KMS-11 (cell line): Measurements from ENCODE around the gene SRBD1.

ENCODE experiments used
- H2AFZ ChIP-seq: fragments of 200-600 bp; sonication (generic); 2 replicates; pipeline ENCODE4 v1.6.1; 2016; ENCODE audit warnings: antibody characterized with exemption, mixed run types, low read depth
- H3K27ac ChIP-seq: fragments of 200-600 bp; sonication (generic); 2 replicates; pipeline ENCODE4 v1.6.1; 2016; ENCODE audit warnings: mild to moderate bottlenecking, mixed run types
- H3K27me3 ChIP-seq: fragments of 200-600 bp; sonication (generic); 2 replicates; pipeline ENCODE4 v1.6.1; 2017; ENCODE audit warnings: mild to moderate bottlenecking, low read depth, mixed run types, moderate library complexity; ENCODE audit not compliant: insufficient read depth
- H3K36me3 ChIP-seq: fragments of 200-600 bp; sonication (generic); 2 replicates; pipeline ENCODE4 v1.6.1; 2017; ENCODE audit warnings: mild to moderate bottlenecking, mixed run types; ENCODE audit not compliant: insufficient read depth
- H3K4me1 ChIP-seq: fragments of 200-600 bp; sonication (generic); 2 replicates; pipeline ENCODE4 v1.6.1; 2016; ENCODE audit warnings: mild to moderate bottlenecking, low read depth, mixed run types; ENCODE audit not compliant: poor library complexity, severe bottlenecking
- H3K4me2 ChIP-seq: fragments of 200-600 bp; sonication (generic); 2 replicates; pipeline ENCODE4 v1.7.0; 2016; ENCODE audit warnings: mild to moderate bottlenecking, mixed run types
- H3K4me3 ChIP-seq: fragments of 200-600 bp; sonication (generic); IDR thresholded peaks from 2 replicates; pipeline ENCODE4 v1.6.1; 2017; ENCODE audit warnings: low read depth, low read length, mixed read lengths; ENCODE audit not compliant: insufficient read depth
- H3K79me2 ChIP-seq: fragments of 200-600 bp; sonication (generic); 2 replicates; pipeline ENCODE4 v1.6.1; 2016; ENCODE audit warnings: low read depth, mixed run types; ENCODE audit not compliant: insufficient read depth
- H3K9ac ChIP-seq: fragments of 200-600 bp; sonication (generic); 2 replicates; pipeline ENCODE4 v1.6.1; 2016; ENCODE audit warnings: mild to moderate bottlenecking, mixed run types
- H4K20me1 ChIP-seq: fragments of 200-600 bp; sonication (generic); 2 replicates; pipeline ENCODE4 v1.6.1; 2016; ENCODE audit warnings: mild to moderate bottlenecking, mixed run types; ENCODE audit not compliant: insufficient read depth
- TF ChIP-seq, protein P1 (sequence below): fragments of 200-600 bp; sonication (generic); conservative IDR thresholded peaks from 2 replicates; pipeline ENCODE4 v1.6.1; 2017; ENCODE audit warnings: low read depth, mild to moderate bottlenecking, antibody characterized with exemption, low read length, moderate library complexity, mixed read lengths

SRBD1 gene

DNA sequence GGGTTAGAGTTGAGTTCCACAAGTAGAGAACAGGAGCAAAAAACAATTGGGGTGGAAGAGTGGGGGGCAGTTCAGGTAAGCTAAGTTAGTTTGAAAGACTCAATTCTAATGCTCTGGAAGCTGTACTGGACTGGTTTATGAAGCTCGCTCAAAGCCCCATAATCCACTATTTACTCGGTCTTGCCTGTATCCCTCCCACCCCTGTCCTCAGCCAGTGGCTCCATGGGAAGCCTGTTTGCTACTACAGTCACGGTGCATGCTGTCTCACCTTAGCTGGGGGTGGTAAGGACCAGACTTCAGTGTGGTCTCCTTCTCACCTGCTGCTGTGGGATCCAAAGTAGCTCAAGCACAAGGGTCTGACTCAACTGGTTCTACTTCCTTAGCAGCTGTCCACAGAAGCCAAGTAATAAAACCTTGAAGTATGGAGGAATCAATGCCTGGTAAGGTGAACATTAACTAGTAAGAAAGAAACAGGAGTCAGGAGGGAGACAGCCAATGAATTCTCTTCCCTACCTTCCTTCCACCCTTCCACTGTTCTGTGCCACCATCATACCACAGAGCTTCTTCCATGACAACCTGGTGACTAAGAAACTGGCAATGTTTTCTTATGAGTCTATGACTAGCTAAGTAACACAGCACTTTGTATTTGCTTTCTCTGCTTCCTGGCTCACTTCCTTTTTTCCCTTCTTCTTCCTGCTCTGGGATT lies 230.8 kb downstream of the SRBD1 start:
- no peaks in the 10 kb centered on the region for H3K27me3 ChIP-seq
- no peaks in the 10 kb centered on the region for H3K4me1 ChIP-seq
- H2AFZ ChIP-seq = no peak overlapping the region
- H4K20me1 ChIP-seq = no peaks in the 10 kb centered on the region
- H3K79me2 ChIP-seq = no peaks in the 10 kb centered on the region
- no peak overlapping the region for H3K4me3 ChIP-seq
- H3K9ac ChIP-seq = no peak overlapping the region
- no peak overlapping the region for H3K27ac ChIP-seq
- no peak overlapping the region for H3K4me2 ChIP-seq
- H3K36me3 ChIP-seq = no peaks in the 10 kb centered on the region
- TF ChIP-seq, protein P1, sequence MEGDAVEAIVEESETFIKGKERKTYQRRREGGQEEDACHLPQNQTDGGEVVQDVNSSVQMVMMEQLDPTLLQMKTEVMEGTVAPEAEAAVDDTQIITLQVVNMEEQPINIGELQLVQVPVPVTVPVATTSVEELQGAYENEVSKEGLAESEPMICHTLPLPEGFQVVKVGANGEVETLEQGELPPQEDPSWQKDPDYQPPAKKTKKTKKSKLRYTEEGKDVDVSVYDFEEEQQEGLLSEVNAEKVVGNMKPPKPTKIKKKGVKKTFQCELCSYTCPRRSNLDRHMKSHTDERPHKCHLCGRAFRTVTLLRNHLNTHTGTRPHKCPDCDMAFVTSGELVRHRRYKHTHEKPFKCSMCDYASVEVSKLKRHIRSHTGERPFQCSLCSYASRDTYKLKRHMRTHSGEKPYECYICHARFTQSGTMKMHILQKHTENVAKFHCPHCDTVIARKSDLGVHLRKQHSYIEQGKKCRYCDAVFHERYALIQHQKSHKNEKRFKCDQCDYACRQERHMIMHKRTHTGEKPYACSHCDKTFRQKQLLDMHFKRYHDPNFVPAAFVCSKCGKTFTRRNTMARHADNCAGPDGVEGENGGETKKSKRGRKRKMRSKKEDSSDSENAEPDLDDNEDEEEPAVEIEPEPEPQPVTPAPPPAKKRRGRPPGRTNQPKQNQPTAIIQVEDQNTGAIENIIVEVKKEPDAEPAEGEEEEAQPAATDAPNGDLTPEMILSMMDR = no peak

DNA sequence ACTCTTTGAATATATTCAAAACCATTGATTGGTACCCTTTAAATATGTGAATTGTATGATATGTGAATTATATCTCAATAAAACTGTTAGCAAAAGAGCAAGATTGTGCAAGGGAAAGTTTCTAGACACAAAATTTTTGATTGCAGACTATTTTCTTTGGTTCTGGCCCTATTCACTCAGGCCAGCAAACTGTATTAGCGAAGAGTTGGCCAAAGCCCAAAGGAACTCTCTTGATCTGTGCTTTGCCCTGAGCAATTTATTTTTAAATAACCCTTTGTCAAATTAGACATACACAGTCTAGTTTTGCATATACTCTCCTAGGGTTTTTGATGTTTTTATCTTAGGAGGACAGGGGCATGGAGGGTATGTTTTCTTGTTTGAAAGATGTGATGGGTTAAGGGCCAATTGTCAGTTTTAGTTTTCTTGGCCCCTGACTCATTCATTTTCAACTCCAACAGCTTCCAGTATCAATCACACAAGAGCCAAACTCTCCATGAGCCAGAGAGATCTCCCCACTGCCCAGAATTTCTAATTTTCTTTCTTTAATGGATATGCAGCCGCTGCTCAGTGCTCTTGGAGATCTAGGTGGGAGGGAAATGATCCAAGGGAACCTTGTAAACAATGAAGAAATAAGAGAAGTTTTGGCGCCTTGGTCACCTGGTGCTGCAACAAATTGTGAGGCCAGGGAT lies 231.5 kb downstream of the SRBD1 start:
- TF ChIP-seq, protein P1 = no peak
- Histone ChIP-seq H3K27me3 (no peaks in the 10 kb centered on the region), H3K27ac (no peak overlapping the region), H3K9ac (no peak overlapping the region), H3K79me2 (no peaks in the 10 kb centered on the region), H3K4me2 (no peak overlapping the region), H4K20me1 (no peaks in the 10 kb centered on the region), H3K36me3 (no peaks in the 10 kb centered on the region), H3K4me3 (no peak overlapping the region), H2AFZ (no peak overlapping the region), H3K4me1 (no peaks in the 10 kb centered on the region)

DNA sequence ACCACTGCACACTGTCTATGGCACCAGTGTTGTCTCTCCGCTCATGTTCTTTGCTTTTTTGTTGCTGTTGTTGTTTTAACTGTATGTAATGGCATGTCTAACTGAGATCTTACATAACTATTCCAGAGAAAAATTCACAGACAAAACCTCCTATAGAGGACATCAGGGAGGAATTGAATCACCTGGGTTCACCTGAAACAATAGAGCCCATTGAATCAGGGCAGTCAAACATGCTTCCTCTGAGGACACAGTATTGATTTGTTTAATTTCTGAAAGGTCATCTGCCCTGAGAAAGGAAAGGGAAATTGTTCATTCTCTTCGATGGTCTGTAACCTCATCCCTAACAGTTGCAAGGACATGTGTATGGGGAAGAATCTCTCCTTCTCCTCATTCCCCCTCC lies 237.5 kb downstream of the SRBD1 start:
- Histone ChIP-seq H3K79me2 (no peaks in the 10 kb centered on the region), H3K27ac (no peak overlapping the region), H3K36me3 (no peaks in the 10 kb centered on the region), H3K27me3 (no peaks in the 10 kb centered on the region), H3K9ac (no peak overlapping the region), H3K4me3 (no peak overlapping the region), H3K4me1 (no peaks in the 10 kb centered on the region), H3K4me2 (no peak overlapping the region), H4K20me1 (no peaks in the 10 kb centered on the region), H2AFZ (no peak overlapping the region)
- TF ChIP-seq, protein P1 = no peak

DNA sequence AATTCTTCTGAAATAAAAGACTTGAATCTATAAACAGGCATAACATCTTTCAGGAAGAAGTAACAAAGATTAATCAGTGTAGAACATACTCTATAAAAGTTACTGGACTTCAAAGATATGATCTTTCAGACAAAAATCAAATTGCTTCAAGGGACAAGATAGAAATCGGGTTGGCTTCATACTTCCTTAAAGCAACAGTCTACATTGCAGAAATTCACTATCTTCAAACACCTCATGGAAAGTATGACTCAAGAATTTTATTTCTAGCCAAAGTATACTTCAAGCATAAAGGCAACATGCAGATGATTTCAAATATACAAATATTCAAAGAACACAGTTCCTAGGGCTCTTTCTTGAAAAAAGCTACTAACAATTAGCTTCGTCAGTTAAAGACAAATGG lies 240.7 kb downstream of the SRBD1 start:
- no peak overlapping the region for H2AFZ ChIP-seq
- TF ChIP-seq, protein P1 = no peak
- no peaks in the 10 kb centered on the region for H4K20me1 ChIP-seq
- no peaks in the 10 kb centered on the region for H3K27me3 ChIP-seq
- no peak overlapping the region for H3K4me3 ChIP-seq
- no peaks in the 10 kb centered on the region for H3K79me2 ChIP-seq
- H3K4me2 ChIP-seq = no peak overlapping the region
- H3K36me3 ChIP-seq = no peaks in the 10 kb centered on the region
- H3K9ac ChIP-seq = no peak overlapping the region
- H3K4me1 ChIP-seq = no peaks in the 10 kb centered on the region
- H3K27ac ChIP-seq = no peak overlapping the region
